ENCODE results near the gene FABP7. TPM values are rescaled to one million over a fixed set of nuclear protein-coding genes. Genes with fewer than 3 reads are reported as not detected.

The FABP7 gene
- total and polyA plus RNA-seq, 3 donors from 2014 or later, result not detected

GRCh38 chr6:122792766-122793165, 13.2 kb downstream of the FABP7 start:
- no peak for TF ChIP-seq POLR2A (IDR thresholded peaks at IDR 0.05)
- TF ChIP-seq, protein P1, sequence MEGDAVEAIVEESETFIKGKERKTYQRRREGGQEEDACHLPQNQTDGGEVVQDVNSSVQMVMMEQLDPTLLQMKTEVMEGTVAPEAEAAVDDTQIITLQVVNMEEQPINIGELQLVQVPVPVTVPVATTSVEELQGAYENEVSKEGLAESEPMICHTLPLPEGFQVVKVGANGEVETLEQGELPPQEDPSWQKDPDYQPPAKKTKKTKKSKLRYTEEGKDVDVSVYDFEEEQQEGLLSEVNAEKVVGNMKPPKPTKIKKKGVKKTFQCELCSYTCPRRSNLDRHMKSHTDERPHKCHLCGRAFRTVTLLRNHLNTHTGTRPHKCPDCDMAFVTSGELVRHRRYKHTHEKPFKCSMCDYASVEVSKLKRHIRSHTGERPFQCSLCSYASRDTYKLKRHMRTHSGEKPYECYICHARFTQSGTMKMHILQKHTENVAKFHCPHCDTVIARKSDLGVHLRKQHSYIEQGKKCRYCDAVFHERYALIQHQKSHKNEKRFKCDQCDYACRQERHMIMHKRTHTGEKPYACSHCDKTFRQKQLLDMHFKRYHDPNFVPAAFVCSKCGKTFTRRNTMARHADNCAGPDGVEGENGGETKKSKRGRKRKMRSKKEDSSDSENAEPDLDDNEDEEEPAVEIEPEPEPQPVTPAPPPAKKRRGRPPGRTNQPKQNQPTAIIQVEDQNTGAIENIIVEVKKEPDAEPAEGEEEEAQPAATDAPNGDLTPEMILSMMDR (IDR thresholded peaks at IDR 0.05), result no peak
- Histone ChIP-seq H3K4me1 (peaks cover 6% of the 10 kb centered on the region), H3K36me3 (ENCODE audit: low read depth, missing control alignments) (no peaks in the 10 kb centered on the region), H3K4me3 (no peak overlapping the region), H3K27ac (no peak overlapping the region), H3K9me3 (no peaks in the 10 kb centered on the region), H3K27me3 (no peaks in the 10 kb centered on the region)
- DNase-seq, result no peak
- WGBS, 2 donors, result 56 to 66% methylated on average over 2 of the region's 2 CpGs
- intact Hi-C loops (cut with DNase I; ENCODE audit: low total_unique reads), result no loop called here

- DNase-seq, result no peak
- Histone ChIP-seq H3K9me3 (no peaks in the 10 kb centered on the region), H3K36me3 (ENCODE audit: low read depth, missing control alignments) (no peaks in the 10 kb centered on the region), H3K27ac (no peak overlapping the region), H3K4me3 (no peak overlapping the region), H3K27me3 (no peaks in the 10 kb centered on the region), H3K4me1 (no peaks in the 10 kb centered on the region)
- intact Hi-C loops (cut with DNase I; ENCODE audit: low total_unique reads), result no loop called here
- TF ChIP-seq, protein P1 (IDR thresholded peaks at IDR 0.05), result no peak
- TF ChIP-seq POLR2A (IDR thresholded peaks at IDR 0.05), result no peak
- WGBS, 2 donors, result 94 to 97% methylated on average over 3 of the region's 3 CpGs
Measured at GRCh38 chr6:122797537-122797936, 18.0 kb downstream of the FABP7 start.

- no peak for DNase-seq
- intact Hi-C loops (cut with DNase I; ENCODE audit: low total_unique reads), result no loop called here
- Histone ChIP-seq H3K36me3 (ENCODE audit: low read depth, missing control alignments) (no peaks in the 10 kb centered on the region), H3K4me3 (no peak overlapping the region), H3K27me3 (no peaks in the 10 kb centered on the region), H3K27ac (no peak overlapping the region), H3K4me1 (no peaks in the 10 kb centered on the region), H3K9me3 (no peaks in the 10 kb centered on the region)
- 80 to 82% methylated on average over 6 of the region's 6 CpGs for WGBS, 2 donors
- TF ChIP-seq POLR2A (IDR thresholded peaks at IDR 0.05), result no peak
- TF ChIP-seq, protein P1 (IDR thresholded peaks at IDR 0.05), result no peak
Measured at GRCh38 chr6:122798099-122798641, 18.7 kb downstream of the FABP7 start.

GRCh38 chr6:122799140-122799745, 19.7 kb downstream of the FABP7 start:
- intact Hi-C loops (cut with DNase I; ENCODE audit: low total_unique reads), result no loop called here
- Histone ChIP-seq H3K9me3 (no peaks in the 10 kb centered on the region), H3K4me3 (no peak overlapping the region), H3K27me3 (no peaks in the 10 kb centered on the region), H3K36me3 (ENCODE audit: low read depth, missing control alignments) (no peaks in the 10 kb centered on the region), H3K27ac (no peak overlapping the region), H3K4me1 (no peaks in the 10 kb centered on the region)
- TF ChIP-seq POLR2A (IDR thresholded peaks at IDR 0.05), result no peak
- TF ChIP-seq, protein P1 (IDR thresholded peaks at IDR 0.05), result no peak
- WGBS, 2 donors, result 93 to 94% methylated on average over 4 of the region's 4 CpGs
- no peak for DNase-seq

Measured in testis (tissue), 3 donors.